ENCODE data around the gene MERTK.

- TF ChIP-seq POLR2AphosphoS5 (IDR thresholded peaks at IDR 0.05) = no peak
- TF ChIP-seq CTCF (IDR thresholded peaks at IDR 0.05) = no peak
- no peak for TF ChIP-seq POLR2A (IDR thresholded peaks at IDR 0.05)
Observed at GRCh38 chr2:111896576-111896975, 1.8 kb upstream of the MERTK start.
